Kidney epithelial cell (primary cell): ENCODE measurements around the gene PEX11B. TPM values are rescaled to one million over a fixed set of nuclear protein-coding genes. Genes with fewer than 3 reads are reported as not detected.

Experiments
- DNase-seq: peaks from one replicate; pipeline ENCODE4 v3.0.0-alpha.2; 2010; ENCODE audit warnings: low read depth
- H3K27me3 ChIP-seq: 2 replicates; pipeline ENCODE4 v1.6.0; 2011; ENCODE audit warnings: low read length; ENCODE audit not compliant: control insufficient read depth, insufficient read depth
- H3K36me3 ChIP-seq: 2 replicates; pipeline ENCODE4 v1.5.1; 2011; ENCODE audit warnings: low read length; ENCODE audit not compliant: control insufficient read depth, insufficient read depth
- H3K4me3 ChIP-seq: 2 replicates; pipeline ENCODE4 v1.5.1; 2011; ENCODE audit warnings: low read depth, mild to moderate bottlenecking, control low read depth, low read length
- total RNA-seq: library from RNA; depleted of rRNA; stranded (reverse); fragments of >200 nt; gene quantifications from 2 replicates; pipeline ENCODE4 v1.2.3, GENCODE V29; 2015
- TF ChIP-seq, protein P1 (sequence below): IDR thresholded peaks from 2 replicates; pipeline ENCODE4 v1.5.1; 2011; ENCODE audit warnings: mild to moderate bottlenecking, moderate library complexity, low read length, control low read depth, inconsistent platforms; ENCODE audit not compliant: insufficient read depth, poor library complexity, severe bottlenecking

PEX11B gene
- total RNA-seq, 1 donor from 2014 or later: 31.2 TPM

DNA sequence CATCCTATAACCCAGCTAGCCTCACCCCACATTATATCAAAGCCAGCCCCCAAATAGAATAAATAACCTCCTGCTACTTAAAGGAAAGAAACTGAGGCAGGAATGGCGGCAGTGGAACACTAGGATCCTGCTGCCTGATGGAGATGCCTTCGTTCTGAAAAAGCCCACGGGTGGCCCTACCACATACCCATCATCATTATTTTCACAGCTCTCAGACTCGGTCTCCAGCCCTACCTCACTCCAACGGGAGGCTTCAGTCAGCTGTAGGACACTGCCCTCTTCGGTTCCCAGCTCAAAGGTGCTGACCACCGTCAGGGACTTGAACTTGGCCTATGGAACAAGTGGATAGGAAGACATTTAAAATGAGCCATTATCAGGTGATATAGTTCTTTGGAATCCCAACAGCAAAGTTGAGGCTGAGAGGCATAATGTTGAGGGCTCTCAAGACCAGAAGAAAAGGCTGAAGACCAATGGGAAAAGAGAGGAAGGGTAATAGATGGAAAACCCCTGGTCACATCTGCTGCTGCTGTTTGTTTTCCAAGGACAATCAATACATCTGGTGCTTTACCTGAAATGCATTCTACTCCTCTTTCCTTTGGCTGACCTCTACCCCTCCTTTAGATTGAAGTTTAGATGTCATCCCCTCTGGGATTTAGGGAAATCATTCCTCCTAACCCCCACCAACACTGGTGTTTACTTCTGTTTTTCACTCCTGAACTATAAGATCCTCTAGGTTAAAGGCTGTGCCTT is 25.0 kb downstream of the PEX11B start:
- H3K4me3 ChIP-seq: no peak overlapping the region
- H3K36me3 ChIP-seq: no peaks in the 10 kb centered on the region
- DNase-seq: no peak
- H3K27me3 ChIP-seq: no peaks in the 10 kb centered on the region
- TF ChIP-seq, protein P1, sequence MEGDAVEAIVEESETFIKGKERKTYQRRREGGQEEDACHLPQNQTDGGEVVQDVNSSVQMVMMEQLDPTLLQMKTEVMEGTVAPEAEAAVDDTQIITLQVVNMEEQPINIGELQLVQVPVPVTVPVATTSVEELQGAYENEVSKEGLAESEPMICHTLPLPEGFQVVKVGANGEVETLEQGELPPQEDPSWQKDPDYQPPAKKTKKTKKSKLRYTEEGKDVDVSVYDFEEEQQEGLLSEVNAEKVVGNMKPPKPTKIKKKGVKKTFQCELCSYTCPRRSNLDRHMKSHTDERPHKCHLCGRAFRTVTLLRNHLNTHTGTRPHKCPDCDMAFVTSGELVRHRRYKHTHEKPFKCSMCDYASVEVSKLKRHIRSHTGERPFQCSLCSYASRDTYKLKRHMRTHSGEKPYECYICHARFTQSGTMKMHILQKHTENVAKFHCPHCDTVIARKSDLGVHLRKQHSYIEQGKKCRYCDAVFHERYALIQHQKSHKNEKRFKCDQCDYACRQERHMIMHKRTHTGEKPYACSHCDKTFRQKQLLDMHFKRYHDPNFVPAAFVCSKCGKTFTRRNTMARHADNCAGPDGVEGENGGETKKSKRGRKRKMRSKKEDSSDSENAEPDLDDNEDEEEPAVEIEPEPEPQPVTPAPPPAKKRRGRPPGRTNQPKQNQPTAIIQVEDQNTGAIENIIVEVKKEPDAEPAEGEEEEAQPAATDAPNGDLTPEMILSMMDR: no peak

DNA sequence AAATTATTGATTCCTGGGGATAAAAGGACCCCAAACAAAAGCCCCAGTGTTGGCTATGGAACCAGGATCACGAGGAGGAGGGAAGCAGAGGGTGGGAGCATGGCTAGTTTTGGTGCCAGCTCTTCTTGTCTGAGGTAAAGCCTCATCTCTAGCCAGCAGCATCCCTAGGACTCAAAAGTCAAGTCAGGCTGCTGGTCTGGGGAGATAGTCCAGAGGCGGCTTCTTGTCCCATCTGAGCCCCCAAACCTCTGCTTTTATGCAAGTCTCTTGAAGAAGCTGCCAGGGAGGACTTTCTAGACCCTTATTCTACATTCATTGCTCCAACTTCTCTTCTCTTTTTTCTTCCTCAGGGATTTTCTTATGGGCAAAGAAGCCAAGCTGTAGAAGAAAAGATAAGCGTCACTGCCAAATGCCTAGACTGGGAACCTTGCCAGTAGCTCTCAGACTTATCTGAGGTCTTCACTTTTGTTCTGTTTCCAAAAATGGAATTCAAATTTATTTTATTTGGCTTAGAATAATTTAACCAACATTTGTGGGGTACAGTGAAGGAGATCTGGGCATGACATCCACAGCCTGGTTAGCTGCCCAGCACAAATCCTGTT is 25.9 kb downstream of the PEX11B start:
- TF ChIP-seq, protein P1: no peak
- no peaks in the 10 kb centered on the region for H3K27me3 ChIP-seq
- DNase-seq: no peak
- H3K36me3 ChIP-seq: no peaks in the 10 kb centered on the region
- no peak overlapping the region for H3K4me3 ChIP-seq

DNA sequence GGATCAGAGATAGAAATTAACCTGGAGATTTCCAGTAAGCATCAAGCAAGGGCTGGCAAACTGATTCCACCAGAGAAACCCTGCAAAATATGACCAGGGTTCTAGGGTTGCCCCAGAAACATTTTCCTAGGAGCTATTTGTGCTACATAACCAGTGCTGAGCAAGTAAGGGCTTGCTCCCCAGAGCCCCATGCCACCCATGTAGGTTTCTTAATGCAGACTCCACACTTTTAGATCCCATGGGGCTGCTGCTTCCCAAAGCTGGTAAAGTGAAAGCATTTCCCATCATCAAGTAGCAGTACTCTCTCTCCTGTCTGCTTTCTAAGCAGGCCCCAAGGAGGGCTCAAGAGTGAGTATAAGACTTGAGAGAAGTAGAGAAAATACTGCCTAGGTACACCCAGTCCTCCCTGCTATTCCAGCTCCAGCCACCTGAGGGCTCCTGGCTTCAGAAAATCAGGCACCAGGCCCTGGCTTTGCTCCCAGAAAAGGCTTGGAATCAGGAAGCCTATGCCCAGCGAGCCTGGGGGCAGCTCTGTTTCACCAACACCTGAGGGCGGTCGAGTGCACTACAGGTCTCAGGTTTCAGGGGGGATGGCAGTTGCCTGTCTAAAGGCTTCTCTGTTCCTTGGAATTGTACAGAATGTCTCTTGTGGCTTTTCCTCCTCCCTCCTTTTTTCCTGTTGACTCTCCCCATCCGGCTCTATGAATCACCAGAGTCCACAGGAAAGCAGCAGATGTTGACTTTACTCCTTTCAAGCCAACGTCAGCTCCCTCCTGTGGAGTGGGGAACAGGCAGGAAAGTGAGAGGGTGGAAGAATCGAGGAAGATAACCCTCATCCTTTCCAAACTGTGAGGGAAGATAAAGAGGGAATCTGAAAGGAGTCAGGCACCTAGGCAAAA is 26.7 kb downstream of the PEX11B start:
- no peaks in the 10 kb centered on the region for H3K27me3 ChIP-seq
- no peak overlapping the region for H3K4me3 ChIP-seq
- peak; percentile 99 for DNase-seq
- no peaks in the 10 kb centered on the region for H3K36me3 ChIP-seq
- TF ChIP-seq, protein P1: peak; percentile 99

DNA sequence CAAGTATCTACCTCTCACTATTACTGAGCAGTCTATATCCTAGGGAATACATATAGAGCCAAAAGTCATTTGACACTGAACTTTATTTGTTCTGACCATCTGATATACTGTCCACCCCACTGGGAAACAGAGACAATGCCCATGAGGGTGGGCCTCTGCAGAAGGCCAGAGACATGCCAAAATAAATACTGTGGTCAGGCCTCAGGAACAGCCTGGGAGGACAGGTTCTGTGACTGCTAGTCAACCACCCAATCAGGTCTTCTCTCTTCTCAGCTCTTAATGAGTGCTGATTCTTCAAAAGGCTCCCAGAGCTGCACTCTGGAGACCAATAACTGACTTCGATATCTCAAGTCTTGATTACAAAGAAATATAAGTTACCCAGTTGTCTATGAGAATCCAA is 27.4 kb downstream of the PEX11B start:
- TF ChIP-seq, protein P1: no peak

DNA sequence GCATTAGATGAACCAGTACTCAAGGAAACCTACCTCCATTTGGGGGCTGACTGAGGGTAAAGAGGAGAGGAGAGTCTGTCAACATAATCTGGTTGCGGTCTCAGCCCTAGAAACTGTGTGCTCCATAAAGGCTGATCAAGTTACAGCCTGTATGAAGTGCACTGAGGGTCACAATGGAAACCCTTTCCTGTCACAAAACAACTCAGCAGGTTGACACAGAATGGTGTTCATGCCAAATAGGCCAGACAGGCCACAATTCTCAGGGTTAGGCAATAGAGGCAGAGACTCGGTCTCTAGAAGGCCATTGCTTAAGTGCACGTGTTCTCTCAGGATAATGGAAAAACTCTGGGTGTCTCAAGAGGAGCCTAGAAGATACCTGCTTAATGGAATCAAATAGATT is 28.8 kb downstream of the PEX11B start:
- no peak for DNase-seq
- Histone ChIP-seq H3K27me3 (peaks cover 5% of the 10 kb centered on the region), H3K4me3 (no peak overlapping the region), H3K36me3 (no peaks in the 10 kb centered on the region)
- TF ChIP-seq, protein P1: no peak

More for the DNA sequence above, 27.4 kb downstream of the PEX11B start:
- no peak overlapping the region for H3K4me3 ChIP-seq
- H3K36me3 ChIP-seq: no peaks in the 10 kb centered on the region
- H3K27me3 ChIP-seq: no peaks in the 10 kb centered on the region
- DNase-seq: peak; percentile 42
